IMR-90 (cell line): ENCODE measurements around the gene LAGE3. TPM values are rescaled to one million over a fixed set of nuclear protein-coding genes. Genes with fewer than 3 reads are reported as not detected.

Experiments used
- ATAC-seq: fragments of 200-7000 bp; cut with Tn5 transposase; 2 replicates; pipeline ENCODE4 v1.9.1; 2020; ENCODE audit warnings: low read depth, mild to moderate bottlenecking, moderate library complexity
- BruUV-seq: library from RNA; stranded (reverse); fragments of 400-500 nt; replicated peaks from 2 replicates; lab custom pipeline; 2021; lab: Mats Ljungman, UMichigan
- CTCF ChIA-PET: fragments of 300-600 bp; formaldehyde crosslinking; extraction: SDS; loops from one replicate; lab custom pipeline; 2021; ENCODE audit warnings: antibody characterized with exemption; lab: Yijun Ruan, JAX
- POLR2A ChIA-PET: fragments of 300-600 bp; sonication (Branson Sonifier 250); formaldehyde crosslinking; loops from one replicate; lab custom pipeline; 2022; ENCODE audit warnings: antibody characterized with exemption; ENCODE audit not compliant: unreplicated experiment; lab: Charles Lee
- DNase-seq: peaks from one replicate; pipeline ENCODE4 v3.0.0; 2013
- H2AFZ ChIP-seq: replicated peaks from 2 replicates; pipeline ENCODE3; 2013; ENCODE audit warnings: low read length, mild to moderate bottlenecking; ENCODE audit not compliant: poor library complexity
- H2AK5ac ChIP-seq: 2 replicates; pipeline ENCODE4 v1.6.1; 2013; ENCODE audit warnings: low read depth, low read length, inconsistent platforms
- H2AK9ac ChIP-seq: replicated peaks from 2 replicates; pipeline ENCODE3; 2013; ENCODE audit warnings: mild to moderate bottlenecking, low read depth, low read length, moderate library complexity; ENCODE audit not compliant: poor library complexity
- H2BK120ac ChIP-seq: 2 replicates; pipeline ENCODE4 v1.6.1; 2013; ENCODE audit warnings: low read depth, low read length, inconsistent platforms
- H2BK15ac ChIP-seq: 3 replicates; pipeline ENCODE4 v1.6.1; 2013; ENCODE audit warnings: low read depth, low read length, inconsistent platforms
- H2BK20ac ChIP-seq: 2 replicates; pipeline ENCODE4 v1.6.1; 2013; ENCODE audit warnings: low read depth, mild to moderate bottlenecking, inconsistent platforms, low read length, moderate library complexity
- H2BK5ac ChIP-seq: 2 replicates; pipeline ENCODE4 v1.6.1; 2013; ENCODE audit warnings: mild to moderate bottlenecking, low read depth, low read length, inconsistent platforms; ENCODE audit not compliant: poor library complexity, severe bottlenecking
- H3K14ac ChIP-seq: replicated peaks from 2 replicates; pipeline ENCODE4 v1.6.1; 2013; ENCODE audit warnings: low read depth, low read length, inconsistent platforms
- H3K18ac ChIP-seq: 2 replicates; pipeline ENCODE4 v1.6.1; 2013; ENCODE audit warnings: low read depth, low read length, control low read depth
- H3K23ac ChIP-seq: 2 replicates; pipeline ENCODE4 v1.6.1; 2013; ENCODE audit warnings: low read depth, low read length, inconsistent platforms
- H3K27ac ChIP-seq: 2 replicates; pipeline ENCODE4 v1.5.1; 2013; ENCODE audit warnings: mild to moderate bottlenecking, control low read depth, low read length; ENCODE audit not compliant: insufficient read depth
- H3K27me3 ChIP-seq: 2 replicates; pipeline ENCODE4 v1.6.1; 2013; ENCODE audit warnings: low read length; ENCODE audit not compliant: control insufficient read depth, insufficient read depth
- H3K36me3 ChIP-seq: 2 replicates; pipeline ENCODE4 v1.6.1; 2013; ENCODE audit warnings: low read length, mixed read lengths; ENCODE audit not compliant: control insufficient read depth, insufficient read depth
- H3K4ac ChIP-seq: 2 replicates; pipeline ENCODE4 v1.6.1; 2013; ENCODE audit warnings: low read depth, low read length, inconsistent platforms
- H3K4me1 ChIP-seq: 2 replicates; pipeline ENCODE4 v1.6.1; 2013; ENCODE audit warnings: low read length, mixed read lengths; ENCODE audit not compliant: control insufficient read depth, insufficient read depth
- H3K4me2 ChIP-seq: 2 replicates; pipeline ENCODE4 v1.6.1; 2013; ENCODE audit warnings: low read depth, mild to moderate bottlenecking, control low read depth, low read length, moderate library complexity
- H3K4me3 ChIP-seq: 2 replicates; pipeline ENCODE4 v1.5.1; 2013; ENCODE audit warnings: low read depth, mild to moderate bottlenecking, control low read depth, low read length, moderate library complexity; ENCODE audit not compliant: insufficient read depth
- H3K56ac ChIP-seq: 2 replicates; pipeline ENCODE4 v1.6.1; 2013; ENCODE audit warnings: low read length, inconsistent platforms; ENCODE audit not compliant: insufficient read depth; ENCODE audit errors: extremely low read depth
- H3K79me1 ChIP-seq, 2 experiments: 2 replicates each; pipeline ENCODE4 v1.6.1; 2013; ENCODE audit warnings: low read length in 2 of 2, inconsistent platforms in 1 of 2, low read depth in 1 of 2
- H3K9ac ChIP-seq: 2 replicates; pipeline ENCODE4 v1.6.1; 2013; ENCODE audit warnings: low read depth, low read length, control low read depth
- H3K9me1 ChIP-seq: 2 replicates; pipeline ENCODE4 v1.6.1; 2013; ENCODE audit warnings: low read length, inconsistent platforms; ENCODE audit not compliant: insufficient read depth
- H3K9me3 ChIP-seq: 2 replicates; pipeline ENCODE4 v1.6.1; 2013; ENCODE audit warnings: low read length; ENCODE audit not compliant: control insufficient read depth, insufficient read depth
- H4K20me1 ChIP-seq: 2 replicates; pipeline ENCODE4 v1.6.1; 2013; ENCODE audit warnings: low read length, inconsistent platforms; ENCODE audit not compliant: insufficient read depth
- H4K5ac ChIP-seq: 2 replicates; pipeline ENCODE4 v1.6.1; 2013; ENCODE audit warnings: mild to moderate bottlenecking, low read depth, low read length, control low read depth
- H4K8ac ChIP-seq, 2 experiments: 2 replicates each; pipeline ENCODE4 v1.6.1; 2013; ENCODE audit warnings: low read depth in 2 of 2, low read length in 2 of 2, control low read depth in 1 of 2, inconsistent platforms in 1 of 2
- H4K91ac ChIP-seq: 2 replicates; pipeline ENCODE4 v1.6.1; 2013; ENCODE audit warnings: low read depth, low read length, inconsistent platforms; ENCODE audit not compliant: insufficient read depth
- BHLHE40 ChIP-seq: fragments of 150-350 bp; IDR thresholded peaks from 2 replicates; pipeline ENCODE4 v1.6.1; 2016; ENCODE audit warnings: mild to moderate bottlenecking, low read depth, low read length
- CEBPB ChIP-seq: IDR thresholded peaks from 2 replicates; pipeline ENCODE4 v1.6.1; 2012; ENCODE audit warnings: low read depth, low read length, improper control_type of control experiment
- CHD1 ChIP-seq: IDR thresholded peaks from 2 replicates; pipeline ENCODE4 v1.6.1; 2012; ENCODE audit warnings: low read depth, low read length, improper control_type of control experiment
- FOS ChIP-seq: fragments of 150-350 bp; IDR thresholded peaks from 2 replicates; pipeline ENCODE4 v1.6.1; 2016; ENCODE audit warnings: low read depth, low read length
- MAFK ChIP-seq: IDR thresholded peaks from 2 replicates; pipeline ENCODE4 v1.6.1; 2012; ENCODE audit warnings: low read depth, low read length, improper control_type of control experiment
- MAZ ChIP-seq: IDR thresholded peaks from 2 replicates; pipeline ENCODE4 v1.6.1; 2012; ENCODE audit warnings: low read depth, mild to moderate bottlenecking, low read length, improper control_type of control experiment, moderate library complexity, borderline replicate concordance
- MXI1 ChIP-seq: IDR thresholded peaks from 2 replicates; pipeline ENCODE4 v1.6.1; 2012; ENCODE audit warnings: low read depth, mild to moderate bottlenecking, low read length, moderate library complexity, borderline replicate concordance
- NFE2L2 ChIP-seq: fragments of 150-350 bp; IDR thresholded peaks from 2 replicates; pipeline ENCODE4 v1.6.1; 2016; ENCODE audit warnings: low read depth, mild to moderate bottlenecking, low read length
- POLR2A ChIP-seq: IDR thresholded peaks from 2 replicates; pipeline ENCODE4 v1.6.1; 2012; ENCODE audit warnings: mild to moderate bottlenecking, low read depth, low read length
- RAD21 ChIP-seq: IDR thresholded peaks from 2 replicates; pipeline ENCODE4 v1.6.1; 2012; ENCODE audit warnings: low read length, improper control_type of control experiment
- RCOR1 ChIP-seq: IDR thresholded peaks from 2 replicates; pipeline ENCODE4 v1.6.1; 2012; ENCODE audit warnings: mild to moderate bottlenecking, low read length, improper control_type of control experiment; ENCODE audit not compliant: insufficient replicate concordance
- RFX5 ChIP-seq: IDR thresholded peaks from 2 replicates; pipeline ENCODE4 v1.8.0; 2012; ENCODE audit warnings: low read depth, mild to moderate bottlenecking, low read length, moderate library complexity
- SMC3 ChIP-seq: fragments of 150-350 bp; IDR thresholded peaks from 2 replicates; pipeline ENCODE4 v1.6.1; 2016; ENCODE audit warnings: low read depth, mild to moderate bottlenecking, antibody characterized with exemption, low read length, moderate library complexity
- WGBS, 2 experiments: methylation state at CpG; one replicate each; pipeline versions ENCODE4 v1.1.5 to v1.1.7; 2013; ENCODE audit warnings: missing lambda C conversion rate in 2 of 2; ENCODE audit not compliant: insufficient read length in 1 of 2; ENCODE audit errors: extremely low coverage in 2 of 2; 5-methylcytosine and 5-hydroxymethylcytosine counted together
- dilution Hi-C: fragments of 300-500 bp; cut with HindIII; formaldehyde crosslinking; loops from one replicate; pipeline ENCODE4 v1.14.3; 2018; ENCODE audit warnings: low sequenced_read_pairs; ENCODE audit not compliant: unreplicated experiment
- in situ Hi-C: fragments of 300-500 bp; cut with MboI; formaldehyde crosslinking; loops from 3 replicates; pipeline ENCODE4 v1.14.3; 2019; ENCODE audit warnings: low sequenced_read_pairs, inconsistent platforms, mixed read lengths
- intact Hi-C: fragments of 100-400 bp; cut with micrococcal nuclease; formaldehyde crosslinking; loops from 2 replicates; pipeline ENCODE4 v1.10.0; 2022
- polyA plus RNA-seq, 3 experiments: library from polyadenylated mRNA; depleted of rRNA; stranded (reverse); fragments of >200 nt; gene quantifications; 2 replicates each; pipeline ENCODE4 v1.2.3, GENCODE V29; 2012; ENCODE audit warnings: low replicate concordance in 1 of 3
- total RNA-seq: library from RNA; depleted of rRNA; stranded (reverse); fragments of >200 nt; gene quantifications from 2 replicates; pipeline ENCODE4 v1.2.3, GENCODE V29; 2012
- TF ChIP-seq, protein P1 (sequence below): fragments of 150-350 bp; IDR thresholded peaks from 2 replicates; pipeline ENCODE4 v1.6.1; 2016; ENCODE audit warnings: low read depth, mild to moderate bottlenecking, low read length, moderate library complexity, borderline replicate concordance
- TF ChIP-seq, protein P2 (sequence below): fragments of 150-350 bp; IDR thresholded peaks from 2 replicates; pipeline ENCODE4 v1.6.1; 2017; ENCODE audit warnings: mild to moderate bottlenecking, antibody characterized with exemption, low read length, low read depth
- TF ChIP-seq, protein P3 (sequence below): conservative IDR thresholded peaks from 2 replicates; pipeline ENCODE4 v1.5.1; 2012; ENCODE audit warnings: mild to moderate bottlenecking, low read depth, low read length, improper control_type of control experiment

LAGE3 gene
- total and polyA plus RNA-seq, 2 of the 4 experiments (the other 2 are of a cell fraction), result 3.6 to 14.8 TPM

DNA sequence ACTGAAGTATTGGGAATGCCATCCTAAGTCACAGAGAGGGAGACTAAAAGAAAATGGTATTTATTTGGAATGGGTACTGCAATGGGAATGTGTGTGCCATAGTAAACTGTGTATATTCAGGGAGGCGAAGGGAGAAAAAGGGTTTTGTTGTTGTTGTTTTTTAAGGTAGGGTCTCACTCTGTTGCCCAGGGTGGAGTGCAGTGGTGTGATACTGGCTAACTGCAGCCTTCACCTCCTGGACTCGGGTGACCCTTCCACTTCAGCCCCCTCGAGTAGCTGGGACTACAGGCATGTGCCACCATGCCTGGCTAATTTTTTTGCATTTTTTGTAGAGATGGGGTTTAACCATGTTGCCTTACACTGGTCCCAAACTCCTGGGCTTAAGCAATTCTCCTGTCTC is 15.6 kb upstream of the LAGE3 start:
- ATAC-seq (no peak), DNase-seq (no peak)
- WGBS, 2 experiments, result no CpG with 5 or more reads among the region's 3 CpGs
- H3K56ac ChIP-seq, result no peak overlapping the region
- CTCF ChIA-PET, result no interaction called here
- H2BK20ac ChIP-seq, result no peak overlapping the region
- in situ Hi-C loops (no loop called here), intact Hi-C loops (no loop called here), dilution Hi-C loops (no loop called here)
- no peaks in the 10 kb centered on the region for H3K4me1 ChIP-seq
- peaks cover under 1% of the 10 kb centered on the region; the same call in 1 of the 2 replicates for H3K9me1 ChIP-seq
- no peak overlapping the region for H4K8ac ChIP-seq
- H3K23ac ChIP-seq, result no peak overlapping the region
- POLR2A ChIA-PET, result no interaction called here
- no peak overlapping the region for H4K91ac ChIP-seq
- no peak for TF ChIP-seq MXI1
- no peak for TF ChIP-seq RFX5
- TF ChIP-seq CHD1, result no peak
- TF ChIP-seq, protein P1, sequence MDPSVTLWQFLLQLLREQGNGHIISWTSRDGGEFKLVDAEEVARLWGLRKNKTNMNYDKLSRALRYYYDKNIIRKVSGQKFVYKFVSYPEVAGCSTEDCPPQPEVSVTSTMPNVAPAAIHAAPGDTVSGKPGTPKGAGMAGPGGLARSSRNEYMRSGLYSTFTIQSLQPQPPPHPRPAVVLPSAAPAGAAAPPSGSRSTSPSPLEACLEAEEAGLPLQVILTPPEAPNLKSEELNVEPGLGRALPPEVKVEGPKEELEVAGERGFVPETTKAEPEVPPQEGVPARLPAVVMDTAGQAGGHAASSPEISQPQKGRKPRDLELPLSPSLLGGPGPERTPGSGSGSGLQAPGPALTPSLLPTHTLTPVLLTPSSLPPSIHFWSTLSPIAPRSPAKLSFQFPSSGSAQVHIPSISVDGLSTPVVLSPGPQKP, result no peak
- no peak for TF ChIP-seq NFE2L2
- no peak for TF ChIP-seq SMC3
- TF ChIP-seq, protein P2, sequence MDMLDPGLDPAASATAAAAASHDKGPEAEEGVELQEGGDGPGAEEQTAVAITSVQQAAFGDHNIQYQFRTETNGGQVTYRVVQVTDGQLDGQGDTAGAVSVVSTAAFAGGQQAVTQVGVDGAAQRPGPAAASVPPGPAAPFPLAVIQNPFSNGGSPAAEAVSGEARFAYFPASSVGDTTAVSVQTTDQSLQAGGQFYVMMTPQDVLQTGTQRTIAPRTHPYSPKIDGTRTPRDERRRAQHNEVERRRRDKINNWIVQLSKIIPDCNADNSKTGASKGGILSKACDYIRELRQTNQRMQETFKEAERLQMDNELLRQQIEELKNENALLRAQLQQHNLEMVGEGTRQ, result no peak
- TF ChIP-seq RCOR1, result no peak
- no peak for TF ChIP-seq MAFK
- TF ChIP-seq RAD21, result no peak
- no peak for TF ChIP-seq MAZ
- TF ChIP-seq BHLHE40, result no peak
- TF ChIP-seq FOS, result no peak
- TF ChIP-seq CEBPB, result no peak
- no peak for TF ChIP-seq POLR2A
- TF ChIP-seq, protein P3, sequence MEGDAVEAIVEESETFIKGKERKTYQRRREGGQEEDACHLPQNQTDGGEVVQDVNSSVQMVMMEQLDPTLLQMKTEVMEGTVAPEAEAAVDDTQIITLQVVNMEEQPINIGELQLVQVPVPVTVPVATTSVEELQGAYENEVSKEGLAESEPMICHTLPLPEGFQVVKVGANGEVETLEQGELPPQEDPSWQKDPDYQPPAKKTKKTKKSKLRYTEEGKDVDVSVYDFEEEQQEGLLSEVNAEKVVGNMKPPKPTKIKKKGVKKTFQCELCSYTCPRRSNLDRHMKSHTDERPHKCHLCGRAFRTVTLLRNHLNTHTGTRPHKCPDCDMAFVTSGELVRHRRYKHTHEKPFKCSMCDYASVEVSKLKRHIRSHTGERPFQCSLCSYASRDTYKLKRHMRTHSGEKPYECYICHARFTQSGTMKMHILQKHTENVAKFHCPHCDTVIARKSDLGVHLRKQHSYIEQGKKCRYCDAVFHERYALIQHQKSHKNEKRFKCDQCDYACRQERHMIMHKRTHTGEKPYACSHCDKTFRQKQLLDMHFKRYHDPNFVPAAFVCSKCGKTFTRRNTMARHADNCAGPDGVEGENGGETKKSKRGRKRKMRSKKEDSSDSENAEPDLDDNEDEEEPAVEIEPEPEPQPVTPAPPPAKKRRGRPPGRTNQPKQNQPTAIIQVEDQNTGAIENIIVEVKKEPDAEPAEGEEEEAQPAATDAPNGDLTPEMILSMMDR, result no peak
- no peak overlapping the region for H3K18ac ChIP-seq
- BruUV-seq, result no TSS peak
- H4K20me1 ChIP-seq, result no peaks in the 10 kb centered on the region
- no peak overlapping the region for H3K9ac ChIP-seq
- no peak overlapping the region for H3K27ac ChIP-seq
- H3K27me3 ChIP-seq, result no peaks in the 10 kb centered on the region
- H3K9me3 ChIP-seq, result no peaks in the 10 kb centered on the region
- no peak overlapping the region for H3K4me3 ChIP-seq
- no peak overlapping the region for H2BK120ac ChIP-seq
- no peaks in the 10 kb centered on the region for H3K36me3 ChIP-seq
- H4K5ac ChIP-seq, result no peak overlapping the region
- H2BK15ac ChIP-seq, result no peak overlapping the region
- H2BK5ac ChIP-seq, result no peak overlapping the region
- no peak overlapping the region for H3K4me2 ChIP-seq
- H2AK9ac ChIP-seq, result no peak overlapping the region
- H3K79me1 ChIP-seq, result peaks cover 0 to 2% of the 10 kb centered on the region in 2 experiments; a peak in 2 of 4 replicates
- no peak overlapping the region for H2AFZ ChIP-seq
- H3K14ac ChIP-seq, result no peak overlapping the region
- no peak overlapping the region for H3K4ac ChIP-seq
- H2AK5ac ChIP-seq, result no peak overlapping the region
